OCI-LY3 (cell line): ENCODE measurements around the gene ZKSCAN4.

Source experiments
- EZH2phosphoT487 ChIP-seq: fragments of 200-600 bp; shearing (Covaris generic); IDR thresholded peaks from 2 replicates; pipeline ENCODE4 v1.6.1; 2018; ENCODE audit warnings: antibody characterized with exemption, mixed run types, low read depth
- TF ChIP-seq, protein P1 (sequence below): fragments of 200-600, 300-600 bp; sonication (generic); IDR thresholded peaks from 2 replicates; pipeline ENCODE4 v1.5.1; 2014; ENCODE audit warnings: antibody characterized with exemption, low read length, low read depth

DNA sequence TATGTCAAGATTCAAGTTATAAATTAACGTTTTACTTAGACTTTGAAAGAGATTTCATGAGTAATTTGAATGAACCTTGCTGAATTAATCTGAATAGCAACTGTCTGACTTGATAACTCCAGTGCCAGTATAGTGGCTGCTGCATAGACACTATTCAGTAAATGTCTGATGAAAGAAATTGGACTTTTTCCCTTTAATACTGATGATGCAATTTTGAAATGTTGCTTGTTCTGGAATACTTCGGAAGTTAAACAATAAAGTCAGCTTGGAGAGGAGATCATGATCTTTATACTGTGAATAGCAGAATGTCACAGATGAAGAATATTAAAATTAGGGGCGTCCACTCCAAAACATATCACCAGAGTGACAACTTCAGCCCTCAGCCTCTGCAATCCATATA lies 25.7 kb upstream of the ZKSCAN4 start:
- TF ChIP-seq, protein P1, sequence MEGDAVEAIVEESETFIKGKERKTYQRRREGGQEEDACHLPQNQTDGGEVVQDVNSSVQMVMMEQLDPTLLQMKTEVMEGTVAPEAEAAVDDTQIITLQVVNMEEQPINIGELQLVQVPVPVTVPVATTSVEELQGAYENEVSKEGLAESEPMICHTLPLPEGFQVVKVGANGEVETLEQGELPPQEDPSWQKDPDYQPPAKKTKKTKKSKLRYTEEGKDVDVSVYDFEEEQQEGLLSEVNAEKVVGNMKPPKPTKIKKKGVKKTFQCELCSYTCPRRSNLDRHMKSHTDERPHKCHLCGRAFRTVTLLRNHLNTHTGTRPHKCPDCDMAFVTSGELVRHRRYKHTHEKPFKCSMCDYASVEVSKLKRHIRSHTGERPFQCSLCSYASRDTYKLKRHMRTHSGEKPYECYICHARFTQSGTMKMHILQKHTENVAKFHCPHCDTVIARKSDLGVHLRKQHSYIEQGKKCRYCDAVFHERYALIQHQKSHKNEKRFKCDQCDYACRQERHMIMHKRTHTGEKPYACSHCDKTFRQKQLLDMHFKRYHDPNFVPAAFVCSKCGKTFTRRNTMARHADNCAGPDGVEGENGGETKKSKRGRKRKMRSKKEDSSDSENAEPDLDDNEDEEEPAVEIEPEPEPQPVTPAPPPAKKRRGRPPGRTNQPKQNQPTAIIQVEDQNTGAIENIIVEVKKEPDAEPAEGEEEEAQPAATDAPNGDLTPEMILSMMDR = no peak
- no peak for TF ChIP-seq EZH2phosphoT487
